KMS-11 (cell line): ENCODE measurements around the gene POU2AF3.

ENCODE experiments used
- H2AFZ ChIP-seq: fragments of 200-600 bp; sonication (generic); 2 replicates; pipeline ENCODE4 v1.6.1; 2016; ENCODE audit warnings: antibody characterized with exemption, mixed run types, low read depth
- H3K27ac ChIP-seq: fragments of 200-600 bp; sonication (generic); 2 replicates; pipeline ENCODE4 v1.6.1; 2016; ENCODE audit warnings: mild to moderate bottlenecking, mixed run types
- H3K27me3 ChIP-seq: fragments of 200-600 bp; sonication (generic); 2 replicates; pipeline ENCODE4 v1.6.1; 2017; ENCODE audit warnings: mild to moderate bottlenecking, low read depth, mixed run types, moderate library complexity; ENCODE audit not compliant: insufficient read depth
- H3K36me3 ChIP-seq: fragments of 200-600 bp; sonication (generic); 2 replicates; pipeline ENCODE4 v1.6.1; 2017; ENCODE audit warnings: mild to moderate bottlenecking, mixed run types; ENCODE audit not compliant: insufficient read depth
- H3K4me1 ChIP-seq: fragments of 200-600 bp; sonication (generic); 2 replicates; pipeline ENCODE4 v1.6.1; 2016; ENCODE audit warnings: mild to moderate bottlenecking, low read depth, mixed run types; ENCODE audit not compliant: poor library complexity, severe bottlenecking
- H3K4me2 ChIP-seq: fragments of 200-600 bp; sonication (generic); 2 replicates; pipeline ENCODE4 v1.7.0; 2016; ENCODE audit warnings: mild to moderate bottlenecking, mixed run types
- H3K4me3 ChIP-seq: fragments of 200-600 bp; sonication (generic); IDR thresholded peaks from 2 replicates; pipeline ENCODE4 v1.6.1; 2017; ENCODE audit warnings: low read depth, low read length, mixed read lengths; ENCODE audit not compliant: insufficient read depth
- H3K79me2 ChIP-seq: fragments of 200-600 bp; sonication (generic); 2 replicates; pipeline ENCODE4 v1.6.1; 2016; ENCODE audit warnings: low read depth, mixed run types; ENCODE audit not compliant: insufficient read depth
- H3K9ac ChIP-seq: fragments of 200-600 bp; sonication (generic); 2 replicates; pipeline ENCODE4 v1.6.1; 2016; ENCODE audit warnings: mild to moderate bottlenecking, mixed run types
- H4K20me1 ChIP-seq: fragments of 200-600 bp; sonication (generic); 2 replicates; pipeline ENCODE4 v1.6.1; 2016; ENCODE audit warnings: mild to moderate bottlenecking, mixed run types; ENCODE audit not compliant: insufficient read depth
- TF ChIP-seq, protein P1 (sequence below): fragments of 200-600 bp; sonication (generic); conservative IDR thresholded peaks from 2 replicates; pipeline ENCODE4 v1.6.1; 2017; ENCODE audit warnings: low read depth, mild to moderate bottlenecking, antibody characterized with exemption, low read length, moderate library complexity, mixed read lengths

The POU2AF3 gene

DNA sequence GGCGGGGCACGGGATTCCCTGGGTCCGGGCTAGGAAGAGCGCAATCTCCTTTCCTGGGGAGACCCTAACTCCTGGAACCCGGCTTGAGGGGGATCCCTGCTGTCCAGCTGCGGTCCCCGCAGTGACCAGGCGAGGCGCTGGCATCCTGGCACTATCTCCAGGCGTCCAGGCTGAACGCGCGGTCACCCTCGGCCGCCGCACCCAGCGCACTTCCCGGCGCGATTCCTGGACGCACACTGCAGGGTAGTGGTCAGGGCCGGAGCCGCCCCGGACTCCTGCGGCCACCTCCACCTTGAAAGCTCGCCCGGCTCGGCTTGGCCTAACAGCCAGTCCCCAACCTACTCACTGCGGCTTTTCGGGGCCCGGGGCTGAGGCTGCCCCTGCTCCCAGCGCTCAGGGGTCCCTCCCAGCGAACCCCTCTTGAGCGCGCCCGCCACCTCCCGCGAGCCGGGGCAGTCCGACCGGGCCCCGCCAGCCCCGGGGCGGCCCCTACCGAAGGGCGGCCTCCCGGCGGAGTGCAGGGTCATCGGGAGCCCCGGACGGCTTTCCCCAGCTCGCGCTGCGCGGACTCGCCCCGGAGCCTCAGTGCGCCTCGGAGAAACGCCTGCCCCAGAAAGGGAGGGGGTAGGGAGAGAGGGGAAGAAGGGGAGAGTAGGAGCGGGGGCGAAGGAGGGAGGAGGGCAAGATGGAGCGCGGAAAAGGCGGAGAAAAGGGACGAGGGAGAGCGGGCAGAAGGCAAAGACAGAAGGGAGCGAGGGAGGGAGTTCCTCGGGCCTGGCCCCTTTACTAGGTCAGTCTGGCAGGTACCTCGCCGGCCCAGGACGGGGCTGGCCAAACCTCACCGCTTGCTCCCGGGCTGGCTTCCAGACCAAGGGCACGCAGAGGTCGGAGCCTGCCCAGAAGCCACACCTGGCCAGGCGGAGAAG, 1.0 kb downstream of the POU2AF3 start:
- TF ChIP-seq, protein P1, sequence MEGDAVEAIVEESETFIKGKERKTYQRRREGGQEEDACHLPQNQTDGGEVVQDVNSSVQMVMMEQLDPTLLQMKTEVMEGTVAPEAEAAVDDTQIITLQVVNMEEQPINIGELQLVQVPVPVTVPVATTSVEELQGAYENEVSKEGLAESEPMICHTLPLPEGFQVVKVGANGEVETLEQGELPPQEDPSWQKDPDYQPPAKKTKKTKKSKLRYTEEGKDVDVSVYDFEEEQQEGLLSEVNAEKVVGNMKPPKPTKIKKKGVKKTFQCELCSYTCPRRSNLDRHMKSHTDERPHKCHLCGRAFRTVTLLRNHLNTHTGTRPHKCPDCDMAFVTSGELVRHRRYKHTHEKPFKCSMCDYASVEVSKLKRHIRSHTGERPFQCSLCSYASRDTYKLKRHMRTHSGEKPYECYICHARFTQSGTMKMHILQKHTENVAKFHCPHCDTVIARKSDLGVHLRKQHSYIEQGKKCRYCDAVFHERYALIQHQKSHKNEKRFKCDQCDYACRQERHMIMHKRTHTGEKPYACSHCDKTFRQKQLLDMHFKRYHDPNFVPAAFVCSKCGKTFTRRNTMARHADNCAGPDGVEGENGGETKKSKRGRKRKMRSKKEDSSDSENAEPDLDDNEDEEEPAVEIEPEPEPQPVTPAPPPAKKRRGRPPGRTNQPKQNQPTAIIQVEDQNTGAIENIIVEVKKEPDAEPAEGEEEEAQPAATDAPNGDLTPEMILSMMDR: peak; percentile 39; the same call in 1 of the 2 replicates
- Histone ChIP-seq H3K9ac (peak overlapping the region; percentile 50; the same call in 1 of the 2 replicates), H3K36me3 (no peaks in the 10 kb centered on the region), H3K4me3 (no peak overlapping the region), H3K4me1 (no peaks in the 10 kb centered on the region), H3K27me3 (no peaks in the 10 kb centered on the region), H4K20me1 (no peaks in the 10 kb centered on the region), H3K4me2 (peak overlapping the region; percentile 46), H3K27ac (no peak overlapping the region), H3K79me2 (no peaks in the 10 kb centered on the region), H2AFZ (peak overlapping the region; percentile 69)

DNA sequence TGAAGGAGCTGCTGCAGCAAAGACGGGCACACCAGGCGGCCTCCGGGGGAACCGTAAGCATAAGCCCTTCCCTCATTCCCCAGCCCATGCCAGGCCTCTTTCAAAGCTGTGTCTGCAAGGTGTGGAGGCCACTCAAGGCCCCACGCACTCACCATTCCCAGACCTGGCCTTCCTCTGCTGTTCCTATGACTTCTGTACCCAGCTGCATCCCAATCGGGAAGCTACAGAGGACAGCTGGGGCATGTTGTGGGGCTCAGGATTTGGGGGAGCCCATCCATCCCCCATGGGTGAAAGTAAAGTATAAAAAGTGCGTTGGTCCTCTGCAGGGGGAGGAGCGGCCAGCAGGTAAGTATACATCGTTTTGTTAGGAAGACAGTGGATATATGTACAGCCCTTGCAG, 2.2 kb downstream of the POU2AF3 start:
- no peaks in the 10 kb centered on the region for H3K4me1 ChIP-seq
- no peaks in the 10 kb centered on the region for H3K36me3 ChIP-seq
- H3K4me2 ChIP-seq: no peak overlapping the region
- no peak overlapping the region for H3K9ac ChIP-seq
- no peak overlapping the region for H2AFZ ChIP-seq
- no peak overlapping the region for H3K4me3 ChIP-seq
- H4K20me1 ChIP-seq: no peaks in the 10 kb centered on the region
- H3K27me3 ChIP-seq: no peaks in the 10 kb centered on the region
- no peak overlapping the region for H3K27ac ChIP-seq
- H3K79me2 ChIP-seq: no peaks in the 10 kb centered on the region
- TF ChIP-seq, protein P1: no peak

DNA sequence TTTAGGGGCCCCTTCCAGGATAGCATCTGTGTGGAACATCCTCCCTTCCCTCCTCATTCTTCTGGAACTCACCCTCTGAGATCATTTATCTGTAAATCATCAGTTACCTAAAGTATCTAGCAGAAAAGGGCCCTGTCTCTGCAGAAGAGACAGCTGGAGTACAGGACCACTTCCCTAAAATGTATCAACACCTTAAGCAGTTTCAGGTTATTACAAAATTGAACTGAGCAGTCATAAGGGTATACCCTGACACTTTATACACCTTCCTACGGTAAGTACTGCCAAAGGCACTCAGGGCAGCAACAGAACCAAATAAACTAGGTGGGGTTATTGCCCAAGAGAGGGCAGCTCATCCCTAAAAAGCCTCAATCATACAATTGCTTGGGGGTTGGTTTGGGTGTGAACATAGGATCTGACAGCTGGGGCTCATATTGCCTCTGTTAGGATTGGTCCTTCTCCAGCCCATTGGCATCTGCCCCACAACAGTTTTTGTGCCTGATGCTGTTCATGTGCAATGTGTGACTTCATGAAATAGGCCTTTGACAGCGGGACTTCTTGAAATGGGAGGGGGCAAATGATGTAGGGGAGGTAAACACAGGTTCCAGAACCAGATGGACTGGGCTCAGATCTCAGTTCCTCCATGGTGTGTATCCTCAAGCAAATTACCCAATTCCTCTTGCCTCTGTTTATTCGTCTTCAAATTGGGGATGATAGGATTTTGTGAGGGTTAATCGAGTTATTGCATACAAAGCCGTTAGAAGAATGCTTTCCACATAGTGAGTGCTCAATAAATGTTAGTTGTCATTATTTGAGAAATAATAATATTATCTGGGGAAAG, 2.9 kb downstream of the POU2AF3 start:
- Histone ChIP-seq H3K27me3 (no peaks in the 10 kb centered on the region), H4K20me1 (no peaks in the 10 kb centered on the region), H2AFZ (no peak overlapping the region), H3K4me2 (no peak overlapping the region), H3K27ac (no peak overlapping the region), H3K4me1 (no peaks in the 10 kb centered on the region), H3K9ac (no peak overlapping the region), H3K36me3 (no peaks in the 10 kb centered on the region), H3K79me2 (no peaks in the 10 kb centered on the region), H3K4me3 (no peak overlapping the region)
- TF ChIP-seq, protein P1: no peak

DNA sequence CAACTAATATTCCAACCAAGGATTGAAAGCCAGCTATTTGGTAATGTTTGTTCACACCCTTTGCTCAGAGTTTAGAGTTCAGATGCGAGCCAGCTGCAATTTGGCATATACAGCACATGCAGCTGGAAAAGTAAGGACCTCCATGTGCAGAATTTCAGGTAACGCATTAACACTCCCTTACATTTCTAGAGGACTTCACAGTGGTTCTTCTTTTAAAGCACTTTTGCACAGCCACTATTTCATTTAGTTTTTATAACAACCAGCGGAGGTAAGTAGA, 3.4 kb downstream of the POU2AF3 start:
- H3K27me3 ChIP-seq: no peaks in the 10 kb centered on the region
- TF ChIP-seq, protein P1: no peak
- no peak overlapping the region for H3K4me3 ChIP-seq
- no peaks in the 10 kb centered on the region for H3K4me1 ChIP-seq
- H3K4me2 ChIP-seq: no peak overlapping the region
- no peak overlapping the region for H3K27ac ChIP-seq
- H3K79me2 ChIP-seq: no peaks in the 10 kb centered on the region
- H2AFZ ChIP-seq: no peak overlapping the region
- no peaks in the 10 kb centered on the region for H3K36me3 ChIP-seq
- H3K9ac ChIP-seq: no peak overlapping the region
- H4K20me1 ChIP-seq: no peaks in the 10 kb centered on the region
